Retina (tissue), 1 donor: ENCODE results near the gene PSME2.
A peak's percentile ranks its signal among the peaks of the same experiment; 100 is the strongest.

Experiments used
- DNase-seq: peaks from one replicate; pipeline ENCODE4 v3.0.0-alpha.2; 2016

Gene PSME2

GRCh38 chr14:24132976-24133375 lies 13.4 kb downstream of the PSME2 start:
- no peak for DNase-seq

DNA sequence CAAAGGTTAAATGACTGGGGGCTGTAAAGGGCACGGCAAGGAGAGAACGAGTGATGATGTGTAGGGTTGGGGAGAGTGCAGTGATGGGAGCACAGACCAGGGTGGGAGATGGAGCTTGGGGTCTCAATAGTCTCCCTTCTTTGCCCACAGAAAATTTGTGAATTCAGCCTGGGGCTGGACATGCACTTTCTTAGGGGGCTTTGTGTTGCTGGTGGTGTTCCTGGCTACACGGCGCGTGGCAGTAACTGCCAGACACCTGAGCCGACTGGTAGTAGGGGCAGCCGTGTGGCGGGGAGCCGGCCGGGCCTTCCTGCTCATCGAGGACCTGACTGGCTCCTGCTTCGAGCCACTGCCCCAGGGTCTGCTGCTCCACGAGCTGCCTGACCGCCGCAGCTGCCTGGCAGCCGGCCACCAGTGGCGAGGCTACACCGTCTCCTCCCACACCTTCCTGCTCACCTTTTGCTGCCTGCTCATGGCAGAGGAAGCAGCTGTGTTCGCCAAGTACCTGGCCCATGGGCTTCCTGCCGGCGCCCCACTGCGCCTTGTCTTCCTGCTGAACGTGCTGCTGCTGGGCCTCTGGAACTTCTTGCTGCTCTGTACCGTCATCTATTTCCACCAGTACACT lies 14.2 kb downstream of the PSME2 start:
- no peak for DNase-seq

- no peak for DNase-seq
These were observed 14.9 kb downstream of the PSME2 start for GRCh38 chr14:24131549-24131966.

DNA sequence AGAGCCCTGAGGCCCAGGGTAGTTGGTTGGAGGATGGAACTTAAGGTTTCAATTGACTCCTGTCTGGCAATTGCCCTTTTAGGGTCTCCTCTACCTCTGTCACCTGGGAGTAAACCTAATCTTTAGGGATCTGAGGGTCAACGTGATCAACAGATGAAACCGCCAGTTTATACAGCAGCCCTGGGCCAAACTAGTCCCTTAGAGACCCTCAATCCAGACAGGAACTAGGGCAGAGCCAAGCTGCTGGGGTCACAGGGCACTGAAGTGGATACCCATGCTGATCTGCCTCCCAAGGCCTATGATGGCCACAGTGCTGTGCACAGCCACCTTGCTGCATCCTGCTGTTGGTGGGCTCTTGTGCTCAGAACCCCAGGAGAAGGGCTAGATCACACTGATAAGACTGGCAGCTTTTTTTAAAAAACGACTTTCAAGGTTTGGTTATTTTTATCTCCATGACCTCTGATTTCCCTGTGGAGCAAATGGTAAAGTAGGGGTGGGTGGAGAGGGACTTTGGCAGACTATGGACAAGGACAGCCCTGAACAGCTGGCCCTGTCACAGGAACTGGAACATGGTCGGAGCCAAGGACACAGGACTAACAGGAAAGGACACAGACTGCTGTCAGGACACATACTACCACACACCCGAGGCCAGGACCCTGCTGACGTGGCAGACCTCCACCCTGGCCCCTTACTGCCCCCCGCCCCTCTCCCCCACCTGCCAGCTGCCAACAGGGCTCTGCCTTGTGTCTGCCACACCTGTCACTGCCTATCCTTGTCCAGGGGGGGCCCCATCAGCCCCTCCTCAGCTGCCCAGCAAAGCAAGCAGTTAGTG lies 15.5 kb downstream of the PSME2 start:
- DNase-seq = no peak

GRCh38 chr14:24130380-24130716 lies 16.1 kb downstream of the PSME2 start, which contains the start of gene FITM1:
Gene FITM1 (plus strand): TSS chr14:24130659. CDS start chr14:24131564, 905 bp downstream.
- no peak for DNase-seq

DNA sequence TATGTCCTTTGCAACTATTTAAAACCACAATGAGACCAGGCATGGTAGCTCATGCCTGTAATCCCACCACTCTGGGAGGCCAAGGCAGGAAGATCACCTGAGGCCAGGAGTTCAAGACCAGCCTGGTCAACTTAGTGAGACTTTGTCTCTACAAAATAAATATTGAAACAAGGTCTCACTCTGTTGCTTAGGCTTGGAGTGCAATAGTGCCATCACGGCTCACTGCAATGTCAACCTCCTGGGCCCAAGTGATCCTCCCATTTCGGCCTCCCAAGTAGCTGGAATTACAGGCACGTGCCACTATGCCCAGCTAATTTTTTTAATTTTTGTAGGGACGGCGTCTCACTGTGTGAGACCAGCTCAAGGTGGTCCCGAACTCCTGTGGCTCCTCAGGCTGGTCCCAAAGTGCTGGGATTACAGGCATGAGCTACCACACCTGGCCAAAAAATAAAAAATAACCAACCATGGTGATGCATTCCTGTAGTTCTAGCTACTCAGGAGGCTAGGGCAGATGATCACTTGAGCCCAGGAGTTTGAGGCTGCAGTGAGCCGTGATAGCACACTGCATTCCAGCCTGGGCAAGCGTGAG lies 16.9 kb downstream of the PSME2 start:
- DNase-seq = no peak

DNA sequence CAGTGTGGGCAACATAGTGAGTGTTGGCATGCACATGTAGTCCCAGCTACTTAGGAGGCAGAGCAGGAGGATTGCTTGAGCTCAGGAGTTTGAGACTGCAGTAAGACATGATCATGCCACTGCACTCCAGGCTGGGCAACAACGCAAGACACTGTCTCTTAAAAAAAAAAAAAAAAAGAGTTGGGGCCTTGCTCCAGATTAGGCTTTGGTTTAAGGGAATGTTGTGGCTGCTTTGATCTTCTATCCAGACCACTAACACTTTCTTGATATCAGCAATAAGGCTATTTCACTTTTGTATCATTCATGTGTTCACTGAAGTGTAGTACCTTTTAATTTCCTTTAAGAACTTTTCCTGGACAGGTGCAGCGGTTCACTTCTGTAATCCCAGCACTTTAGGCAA lies 18.7 kb downstream of the PSME2 start:
- no peak for DNase-seq

GRCh38 chr14:24126939-24127338 lies 19.5 kb downstream of the PSME2 start:
- no peak for DNase-seq

DNA sequence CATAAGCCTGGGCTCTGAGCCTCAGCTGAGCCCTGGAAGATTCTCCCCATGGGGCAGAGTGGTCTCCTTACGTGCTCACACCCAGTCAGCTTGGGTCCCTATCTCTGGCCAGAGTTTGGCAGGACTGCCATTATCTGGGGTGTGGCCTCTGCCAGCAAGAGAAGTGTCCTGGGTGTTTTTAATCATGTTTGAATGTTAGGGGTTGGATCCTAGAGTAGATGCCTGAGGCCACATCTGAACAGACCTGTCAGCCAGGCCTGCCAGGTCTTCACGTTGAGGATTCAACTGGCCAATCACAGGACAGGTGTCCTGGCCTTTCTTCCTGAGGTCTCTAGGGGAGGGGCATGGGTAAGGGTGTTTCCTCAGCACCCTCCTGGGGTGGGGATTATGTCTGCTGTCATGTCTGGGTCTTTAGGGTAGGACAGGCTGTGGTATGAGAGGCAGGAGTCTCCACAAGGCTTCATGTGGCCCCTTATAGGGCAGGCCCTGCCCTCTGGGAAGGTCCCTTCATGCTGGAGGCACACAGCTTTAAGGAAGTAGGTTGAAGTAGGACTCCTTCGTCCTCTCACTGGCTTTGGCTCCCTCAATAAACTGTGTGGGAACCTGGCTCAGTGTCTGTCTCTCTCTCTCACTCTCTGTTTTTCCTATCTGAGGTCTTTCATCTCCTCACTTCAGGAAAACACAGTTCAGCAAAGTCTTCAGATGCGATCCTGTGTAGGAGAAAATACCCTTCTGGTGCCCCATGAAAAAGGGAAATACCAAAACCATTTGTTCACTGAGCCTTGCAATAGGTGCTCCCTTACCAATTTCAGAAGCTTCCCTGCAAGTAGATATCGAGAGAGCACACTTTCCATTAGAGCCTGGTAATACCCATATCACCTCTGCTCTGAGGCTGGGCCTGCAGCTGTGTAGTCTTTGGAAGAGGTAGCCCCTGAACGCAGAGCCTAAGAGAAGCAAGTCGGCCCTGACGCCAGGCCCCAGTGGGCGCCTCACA lies 22.7 kb downstream of the PSME2 start:
- DNase-seq = no peak

- DNase-seq = no peak
These were observed 23.5 kb downstream of the PSME2 start for GRCh38 chr14:24122898-24123297.

- no peak for DNase-seq
These were observed 24.0 kb downstream of the PSME2 start for GRCh38 chr14:24122416-24122815.

GRCh38 chr14:24121210-24121609 lies 25.2 kb downstream of the PSME2 start:
- DNase-seq = no peak

DNA sequence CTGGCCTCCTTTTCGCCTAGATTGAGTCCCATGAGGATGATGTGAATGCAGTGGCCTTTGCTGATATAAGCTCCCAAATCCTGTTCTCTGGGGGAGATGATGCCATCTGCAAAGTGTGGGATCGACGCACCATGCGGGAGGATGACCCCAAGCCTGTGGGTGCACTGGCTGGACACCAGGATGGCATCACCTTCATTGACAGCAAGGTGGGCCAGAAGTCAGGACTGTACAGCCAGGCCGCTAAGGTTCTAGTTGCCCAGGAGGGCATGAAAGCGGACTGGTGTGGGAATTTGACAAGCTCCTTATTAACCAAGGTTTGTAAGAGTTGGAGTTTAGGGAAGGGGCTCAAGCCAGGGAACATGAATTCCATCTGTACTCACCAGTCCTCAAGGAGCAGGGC lies 26.7 kb downstream of the PSME2 start:
- no peak for DNase-seq

- no peak for DNase-seq
These were observed 29.2 kb downstream of the PSME2 start for GRCh38 chr14:24117179-24117578.

- no peak for DNase-seq
These were observed 30.1 kb downstream of the PSME2 start for GRCh38 chr14:24116128-24116814.

- no peak for DNase-seq
These were observed 30.8 kb downstream of the PSME2 start for GRCh38 chr14:24115422-24116127.

- DNase-seq = peak; percentile 100
These were observed 31.6 kb downstream of the PSME2 start, which contains the start of the genes DCAF11 and NRL for GRCh38 chr14:24114532-24115421. Gene DCAF11 (plus strand): TSS chr14:24114777. CDS start chr14:24115595, 818 bp downstream. Gene NRL (minus strand): TSS chr14:24114949. CDS start chr14:24082848, 32,101 bp downstream.

- peak; percentile 95 for DNase-seq
These were observed 32.4 kb downstream of the PSME2 start for GRCh38 chr14:24113801-24114531.

GRCh38 chr14:24113379-24113800 lies 33.0 kb downstream of the PSME2 start:
- DNase-seq = no peak
